OCI-LY3 (cell line): ENCODE measurements around the gene HOXD3.

Experiments used
- EZH2phosphoT487 ChIP-seq: fragments of 200-600 bp; shearing (Covaris generic); IDR thresholded peaks from 2 replicates; pipeline ENCODE4 v1.6.1; 2018; ENCODE audit warnings: antibody characterized with exemption, mixed run types, low read depth
- TF ChIP-seq, protein P1 (sequence below): fragments of 200-600, 300-600 bp; sonication (generic); IDR thresholded peaks from 2 replicates; pipeline ENCODE4 v1.5.1; 2014; ENCODE audit warnings: antibody characterized with exemption, low read length, low read depth

GRCh38 chr2:176136374-176137251 lies 20.5 kb upstream of the HOXD3 start:
- TF ChIP-seq, protein P1, sequence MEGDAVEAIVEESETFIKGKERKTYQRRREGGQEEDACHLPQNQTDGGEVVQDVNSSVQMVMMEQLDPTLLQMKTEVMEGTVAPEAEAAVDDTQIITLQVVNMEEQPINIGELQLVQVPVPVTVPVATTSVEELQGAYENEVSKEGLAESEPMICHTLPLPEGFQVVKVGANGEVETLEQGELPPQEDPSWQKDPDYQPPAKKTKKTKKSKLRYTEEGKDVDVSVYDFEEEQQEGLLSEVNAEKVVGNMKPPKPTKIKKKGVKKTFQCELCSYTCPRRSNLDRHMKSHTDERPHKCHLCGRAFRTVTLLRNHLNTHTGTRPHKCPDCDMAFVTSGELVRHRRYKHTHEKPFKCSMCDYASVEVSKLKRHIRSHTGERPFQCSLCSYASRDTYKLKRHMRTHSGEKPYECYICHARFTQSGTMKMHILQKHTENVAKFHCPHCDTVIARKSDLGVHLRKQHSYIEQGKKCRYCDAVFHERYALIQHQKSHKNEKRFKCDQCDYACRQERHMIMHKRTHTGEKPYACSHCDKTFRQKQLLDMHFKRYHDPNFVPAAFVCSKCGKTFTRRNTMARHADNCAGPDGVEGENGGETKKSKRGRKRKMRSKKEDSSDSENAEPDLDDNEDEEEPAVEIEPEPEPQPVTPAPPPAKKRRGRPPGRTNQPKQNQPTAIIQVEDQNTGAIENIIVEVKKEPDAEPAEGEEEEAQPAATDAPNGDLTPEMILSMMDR = no peak
- TF ChIP-seq EZH2phosphoT487 = no peak
